IMR-90 (cell line): ENCODE measurements around the gene RALGAPA1. TPM values are rescaled to one million over a fixed set of nuclear protein-coding genes. Genes with fewer than 3 reads are reported as not detected.

ENCODE experiments used
- ATAC-seq: fragments of 200-7000 bp; cut with Tn5 transposase; 2 replicates; pipeline ENCODE4 v1.9.1; 2020; ENCODE audit warnings: low read depth, mild to moderate bottlenecking, moderate library complexity
- BruUV-seq: library from RNA; stranded (reverse); fragments of 400-500 nt; replicated peaks from 2 replicates; lab custom pipeline; 2021; lab: Mats Ljungman, UMichigan
- CTCF ChIA-PET: fragments of 300-600 bp; formaldehyde crosslinking; extraction: SDS; loops from one replicate; lab custom pipeline; 2021; ENCODE audit warnings: antibody characterized with exemption; lab: Yijun Ruan, JAX
- POLR2A ChIA-PET: fragments of 300-600 bp; sonication (Branson Sonifier 250); formaldehyde crosslinking; loops from one replicate; lab custom pipeline; 2022; ENCODE audit warnings: antibody characterized with exemption; ENCODE audit not compliant: unreplicated experiment; lab: Charles Lee
- DNase-seq: peaks from one replicate; pipeline ENCODE4 v3.0.0; 2013
- H2AFZ ChIP-seq: replicated peaks from 2 replicates; pipeline ENCODE3; 2013; ENCODE audit warnings: low read length, mild to moderate bottlenecking; ENCODE audit not compliant: poor library complexity
- H2AK5ac ChIP-seq: 2 replicates; pipeline ENCODE4 v1.6.1; 2013; ENCODE audit warnings: low read depth, low read length, inconsistent platforms
- H2AK9ac ChIP-seq: replicated peaks from 2 replicates; pipeline ENCODE3; 2013; ENCODE audit warnings: mild to moderate bottlenecking, low read depth, low read length, moderate library complexity; ENCODE audit not compliant: poor library complexity
- H2BK120ac ChIP-seq: 2 replicates; pipeline ENCODE4 v1.6.1; 2013; ENCODE audit warnings: low read depth, low read length, inconsistent platforms
- H2BK15ac ChIP-seq: 3 replicates; pipeline ENCODE4 v1.6.1; 2013; ENCODE audit warnings: low read depth, low read length, inconsistent platforms
- H2BK20ac ChIP-seq: 2 replicates; pipeline ENCODE4 v1.6.1; 2013; ENCODE audit warnings: low read depth, mild to moderate bottlenecking, inconsistent platforms, low read length, moderate library complexity
- H2BK5ac ChIP-seq: 2 replicates; pipeline ENCODE4 v1.6.1; 2013; ENCODE audit warnings: mild to moderate bottlenecking, low read depth, low read length, inconsistent platforms; ENCODE audit not compliant: poor library complexity, severe bottlenecking
- H3K14ac ChIP-seq: replicated peaks from 2 replicates; pipeline ENCODE4 v1.6.1; 2013; ENCODE audit warnings: low read depth, low read length, inconsistent platforms
- H3K18ac ChIP-seq: 2 replicates; pipeline ENCODE4 v1.6.1; 2013; ENCODE audit warnings: low read depth, low read length, control low read depth
- H3K23ac ChIP-seq: 2 replicates; pipeline ENCODE4 v1.6.1; 2013; ENCODE audit warnings: low read depth, low read length, inconsistent platforms
- H3K27ac ChIP-seq: 2 replicates; pipeline ENCODE4 v1.5.1; 2013; ENCODE audit warnings: mild to moderate bottlenecking, control low read depth, low read length; ENCODE audit not compliant: insufficient read depth
- H3K27me3 ChIP-seq: 2 replicates; pipeline ENCODE4 v1.6.1; 2013; ENCODE audit warnings: low read length; ENCODE audit not compliant: control insufficient read depth, insufficient read depth
- H3K36me3 ChIP-seq: 2 replicates; pipeline ENCODE4 v1.6.1; 2013; ENCODE audit warnings: low read length, mixed read lengths; ENCODE audit not compliant: control insufficient read depth, insufficient read depth
- H3K4ac ChIP-seq: 2 replicates; pipeline ENCODE4 v1.6.1; 2013; ENCODE audit warnings: low read depth, low read length, inconsistent platforms
- H3K4me1 ChIP-seq: 2 replicates; pipeline ENCODE4 v1.6.1; 2013; ENCODE audit warnings: low read length, mixed read lengths; ENCODE audit not compliant: control insufficient read depth, insufficient read depth
- H3K4me2 ChIP-seq: 2 replicates; pipeline ENCODE4 v1.6.1; 2013; ENCODE audit warnings: low read depth, mild to moderate bottlenecking, control low read depth, low read length, moderate library complexity
- H3K4me3 ChIP-seq: 2 replicates; pipeline ENCODE4 v1.5.1; 2013; ENCODE audit warnings: low read depth, mild to moderate bottlenecking, control low read depth, low read length, moderate library complexity; ENCODE audit not compliant: insufficient read depth
- H3K56ac ChIP-seq: 2 replicates; pipeline ENCODE4 v1.6.1; 2013; ENCODE audit warnings: low read length, inconsistent platforms; ENCODE audit not compliant: insufficient read depth; ENCODE audit errors: extremely low read depth
- H3K79me1 ChIP-seq, 2 experiments: 2 replicates each; pipeline ENCODE4 v1.6.1; 2013; ENCODE audit warnings: low read length in 2 of 2, inconsistent platforms in 1 of 2, low read depth in 1 of 2
- H3K9ac ChIP-seq: 2 replicates; pipeline ENCODE4 v1.6.1; 2013; ENCODE audit warnings: low read depth, low read length, control low read depth
- H3K9me1 ChIP-seq: 2 replicates; pipeline ENCODE4 v1.6.1; 2013; ENCODE audit warnings: low read length, inconsistent platforms; ENCODE audit not compliant: insufficient read depth
- H3K9me3 ChIP-seq: 2 replicates; pipeline ENCODE4 v1.6.1; 2013; ENCODE audit warnings: low read length; ENCODE audit not compliant: control insufficient read depth, insufficient read depth
- H4K20me1 ChIP-seq: 2 replicates; pipeline ENCODE4 v1.6.1; 2013; ENCODE audit warnings: low read length, inconsistent platforms; ENCODE audit not compliant: insufficient read depth
- H4K5ac ChIP-seq: 2 replicates; pipeline ENCODE4 v1.6.1; 2013; ENCODE audit warnings: mild to moderate bottlenecking, low read depth, low read length, control low read depth
- H4K8ac ChIP-seq, 2 experiments: 2 replicates each; pipeline ENCODE4 v1.6.1; 2013; ENCODE audit warnings: low read depth in 2 of 2, low read length in 2 of 2, control low read depth in 1 of 2, inconsistent platforms in 1 of 2
- H4K91ac ChIP-seq: 2 replicates; pipeline ENCODE4 v1.6.1; 2013; ENCODE audit warnings: low read depth, low read length, inconsistent platforms; ENCODE audit not compliant: insufficient read depth
- CEBPB ChIP-seq: IDR thresholded peaks from 2 replicates; pipeline ENCODE4 v1.6.1; 2012; ENCODE audit warnings: low read depth, low read length, improper control_type of control experiment
- FOS ChIP-seq: fragments of 150-350 bp; IDR thresholded peaks from 2 replicates; pipeline ENCODE4 v1.6.1; 2016; ENCODE audit warnings: low read depth, low read length
- POLR2A ChIP-seq: IDR thresholded peaks from 2 replicates; pipeline ENCODE4 v1.6.1; 2012; ENCODE audit warnings: mild to moderate bottlenecking, low read depth, low read length
- RAD21 ChIP-seq: IDR thresholded peaks from 2 replicates; pipeline ENCODE4 v1.6.1; 2012; ENCODE audit warnings: low read length, improper control_type of control experiment
- SMC3 ChIP-seq: fragments of 150-350 bp; IDR thresholded peaks from 2 replicates; pipeline ENCODE4 v1.6.1; 2016; ENCODE audit warnings: low read depth, mild to moderate bottlenecking, antibody characterized with exemption, low read length, moderate library complexity
- dilution Hi-C: fragments of 300-500 bp; cut with HindIII; formaldehyde crosslinking; loops from one replicate; pipeline ENCODE4 v1.14.3; 2018; ENCODE audit warnings: low sequenced_read_pairs; ENCODE audit not compliant: unreplicated experiment
- in situ Hi-C: fragments of 300-500 bp; cut with MboI; formaldehyde crosslinking; loops from 3 replicates; pipeline ENCODE4 v1.14.3; 2019; ENCODE audit warnings: low sequenced_read_pairs, inconsistent platforms, mixed read lengths
- intact Hi-C: fragments of 100-400 bp; cut with micrococcal nuclease; formaldehyde crosslinking; loops from 2 replicates; pipeline ENCODE4 v1.10.0; 2022
- polyA plus RNA-seq, 3 experiments: library from polyadenylated mRNA; depleted of rRNA; stranded (reverse); fragments of >200 nt; gene quantifications; 2 replicates each; pipeline ENCODE4 v1.2.3, GENCODE V29; 2012; ENCODE audit warnings: low replicate concordance in 1 of 3
- total RNA-seq: library from RNA; depleted of rRNA; stranded (reverse); fragments of >200 nt; gene quantifications from 2 replicates; pipeline ENCODE4 v1.2.3, GENCODE V29; 2012

RALGAPA1 gene
- total and polyA plus RNA-seq, 2 of the 4 experiments (the other 2 are of a cell fraction): 5.1 to 25.6 TPM

DNA sequence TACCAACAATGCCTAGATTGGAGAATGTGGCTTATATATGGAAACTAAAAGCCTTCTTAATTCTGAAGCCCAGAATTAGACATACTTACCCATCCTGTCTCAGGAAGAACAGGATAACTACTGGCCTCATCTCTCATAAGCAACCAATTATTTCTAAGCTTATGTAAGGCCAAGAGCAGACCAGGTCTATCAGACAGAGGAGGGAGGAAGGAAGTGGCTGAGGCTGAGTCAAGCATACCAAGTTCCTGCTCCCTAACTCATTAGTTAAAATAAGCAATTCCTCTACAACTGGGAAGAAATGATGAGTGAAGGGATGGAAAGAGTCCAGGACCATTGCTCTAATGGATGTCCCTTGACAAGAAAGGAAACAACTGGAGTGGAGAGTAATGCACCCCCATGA is 302.2 kb downstream of the RALGAPA1 start:
- no peak overlapping the region for H3K56ac ChIP-seq
- no peak overlapping the region for H2AK9ac ChIP-seq
- ChIA-PET CTCF (interaction anchor here (0.5 kb wide), 1 partner anchor 14 kb away, joined by 3 read pairs; no protein-coding TSS in a partner anchor), POLR2A (no interaction called here)
- H2AK5ac ChIP-seq: no peak overlapping the region
- H3K14ac ChIP-seq: no peak overlapping the region
- H3K27me3 ChIP-seq: no peaks in the 10 kb centered on the region; the same call in 1 of the 2 replicates
- H3K9me1 ChIP-seq: no peaks in the 10 kb centered on the region
- H2AFZ ChIP-seq: no peak overlapping the region
- no peak overlapping the region for H2BK15ac ChIP-seq
- no peaks in the 10 kb centered on the region for H3K79me1 ChIP-seq
- no peak overlapping the region for H4K8ac ChIP-seq
- DNase-seq: peak; percentile 76
- in situ Hi-C loops (no loop called here), intact Hi-C loops (no loop called here), dilution Hi-C loops (no loop called here)
- H4K91ac ChIP-seq: no peak overlapping the region
- no peak overlapping the region for H4K5ac ChIP-seq
- H3K4me2 ChIP-seq: no peak overlapping the region
- no peak overlapping the region for H3K27ac ChIP-seq
- TF ChIP-seq RAD21 (no peak), CEBPB (no peak), SMC3 (no peak), FOS (no peak), POLR2A (no peak)
- no peaks in the 10 kb centered on the region for H3K9me3 ChIP-seq
- H4K20me1 ChIP-seq: no peaks in the 10 kb centered on the region
- H2BK120ac ChIP-seq: 0 out of 2 replicates have a peak overlapping the region, but pooled peaks have one; percentile 65
- H2BK20ac ChIP-seq: 0 out of 2 replicates have a peak overlapping the region, but pooled peaks have one; percentile 65
- peak; percentile 84 for ATAC-seq
- no peak overlapping the region for H3K9ac ChIP-seq
- H3K4ac ChIP-seq: no peak overlapping the region; the same call in 1 of the 2 replicates
- H2BK5ac ChIP-seq: peak overlapping the region; percentile 2
- no peak overlapping the region for H3K18ac ChIP-seq
- H3K4me3 ChIP-seq: no peak overlapping the region
- H3K23ac ChIP-seq: no peak overlapping the region
- H3K36me3 ChIP-seq: no peaks in the 10 kb centered on the region
- H3K4me1 ChIP-seq: no peaks in the 10 kb centered on the region; the same call in 1 of the 2 replicates
- no TSS peak for BruUV-seq
